Nephron (organoid): ENCODE measurements around the gene AK5.

Source experiments
- H3K27ac Mint-ChIP-seq, 3 experiments: 2 replicates each; pipeline ENCODE4 v1.8.0; 2020; ENCODE audit warnings: mixed read lengths in 3 of 3, mild to moderate bottlenecking in 2 of 3, moderate library complexity in 1 of 3
- H3K27me3 Mint-ChIP-seq: 2 replicates; pipeline ENCODE4 v1.8.0; 2021; ENCODE audit warnings: low read depth, mild to moderate bottlenecking, moderate library complexity, mixed read lengths
- H3K36me3 Mint-ChIP-seq: 2 replicates; pipeline ENCODE4 v1.8.0; 2020; ENCODE audit warnings: low read depth, mixed read lengths
- H3K4me1 Mint-ChIP-seq: 2 replicates; pipeline ENCODE4 v1.8.0; 2020; ENCODE audit warnings: mixed read lengths
- H3K4me3 Mint-ChIP-seq, 3 experiments: 2 replicates each; pipeline ENCODE4 v1.8.0; 2020; ENCODE audit warnings: mild to moderate bottlenecking in 3 of 3, mixed read lengths in 3 of 3, moderate library complexity in 2 of 3
- H3K9me3 Mint-ChIP-seq: 2 replicates; pipeline ENCODE4 v1.8.0; 2020; ENCODE audit warnings: mixed read lengths
- CTCF ChIP-seq, 3 experiments: fragments of 200-600 bp; sonication (generic); IDR thresholded peaks; one replicate each; pipeline ENCODE4 v1.5.0; 2021; ENCODE audit warnings: antibody characterized with exemption in 3 of 3; ENCODE audit not compliant: unreplicated experiment in 3 of 3

The AK5 gene

GRCh38 chr1:77540501-77541161, 258.8 kb downstream of the AK5 start:
- no peak for TF ChIP-seq CTCF (IDR thresholded peaks at IDR 0.05; ENCODE audit: unreplicated experiment in 3 of 3)
- Mint-ChIP-seq H3K27me3 (peaks cover 4% of the 10 kb centered on the region), H3K4me3 (no peak overlapping the region), H3K9me3 (no peaks in the 10 kb centered on the region), H3K27ac (peak overlapping the region in 1 of 3 experiments; percentile 60), H3K4me1 (peaks cover 19% of the 10 kb centered on the region), H3K36me3 (no peaks in the 10 kb centered on the region)

- TF ChIP-seq CTCF (IDR thresholded peaks at IDR 0.05; ENCODE audit: unreplicated experiment in 3 of 3) = no peak
- H3K9me3 Mint-ChIP-seq = no peaks in the 10 kb centered on the region
- H3K27ac Mint-ChIP-seq = no peak overlapping the region
- H3K27me3 Mint-ChIP-seq = peaks cover 4% of the 10 kb centered on the region
- no peak overlapping the region for H3K4me3 Mint-ChIP-seq
- no peaks in the 10 kb centered on the region for H3K36me3 Mint-ChIP-seq
- H3K4me1 Mint-ChIP-seq = peaks cover 19% of the 10 kb centered on the region
Measured at GRCh38 chr1:77541162-77541545, 259.3 kb downstream of the AK5 start.

GRCh38 chr1:77542813-77543420, 261.1 kb downstream of the AK5 start:
- Mint-ChIP-seq H3K27ac (no peak overlapping the region), H3K36me3 (no peaks in the 10 kb centered on the region), H3K9me3 (no peaks in the 10 kb centered on the region), H3K27me3 (peaks cover 1% of the 10 kb centered on the region), H3K4me1 (peaks cover 14% of the 10 kb centered on the region), H3K4me3 (no peak overlapping the region)
- no peak for TF ChIP-seq CTCF (IDR thresholded peaks at IDR 0.05; ENCODE audit: unreplicated experiment in 3 of 3)

GRCh38 chr1:77543822-77544448, 262.1 kb downstream of the AK5 start:
- Mint-ChIP-seq H3K36me3 (no peaks in the 10 kb centered on the region), H3K9me3 (no peaks in the 10 kb centered on the region), H3K4me1 (peaks cover 14% of the 10 kb centered on the region), H3K27ac (no peak overlapping the region), H3K4me3 (no peak overlapping the region), H3K27me3 (no peaks in the 10 kb centered on the region)
- no peak for TF ChIP-seq CTCF (IDR thresholded peaks at IDR 0.05; ENCODE audit: unreplicated experiment in 3 of 3)

- H3K4me3 Mint-ChIP-seq = no peak overlapping the region
- no peak overlapping the region for H3K27ac Mint-ChIP-seq
- H3K9me3 Mint-ChIP-seq = no peaks in the 10 kb centered on the region
- no peaks in the 10 kb centered on the region for H3K36me3 Mint-ChIP-seq
- H3K27me3 Mint-ChIP-seq = no peaks in the 10 kb centered on the region
- TF ChIP-seq CTCF (IDR thresholded peaks at IDR 0.05; ENCODE audit: unreplicated experiment in 3 of 3) = no peak
- peaks cover 5% of the 10 kb centered on the region for H3K4me1 Mint-ChIP-seq
Measured at GRCh38 chr1:77544845-77545244, 263.0 kb downstream of the AK5 start.
